ENCODE data around the gene KLF13. TPM values are rescaled to one million over a fixed set of nuclear protein-coding genes. Genes with fewer than 3 reads are reported as not detected.

KLF13 gene
- total and polyA plus RNA-seq, 11 donors: 22.4 to 74.0 (median 56.4) TPM

GRCh38 chr15:31409171-31409570, 82.5 kb downstream of the KLF13 start:
- WGBS, 4 donors: 82 to 97% (median 94%) methylated on average over 2 of the region's 2 CpGs
- H3K36me3 ChIP-seq: no peaks in the 10 kb centered on the region
- no peaks in the 10 kb centered on the region for H3K4me1 ChIP-seq
- TF ChIP-seq POLR2A (IDR thresholded peaks at IDR 0.05): no peak
- TF ChIP-seq, protein P1, sequence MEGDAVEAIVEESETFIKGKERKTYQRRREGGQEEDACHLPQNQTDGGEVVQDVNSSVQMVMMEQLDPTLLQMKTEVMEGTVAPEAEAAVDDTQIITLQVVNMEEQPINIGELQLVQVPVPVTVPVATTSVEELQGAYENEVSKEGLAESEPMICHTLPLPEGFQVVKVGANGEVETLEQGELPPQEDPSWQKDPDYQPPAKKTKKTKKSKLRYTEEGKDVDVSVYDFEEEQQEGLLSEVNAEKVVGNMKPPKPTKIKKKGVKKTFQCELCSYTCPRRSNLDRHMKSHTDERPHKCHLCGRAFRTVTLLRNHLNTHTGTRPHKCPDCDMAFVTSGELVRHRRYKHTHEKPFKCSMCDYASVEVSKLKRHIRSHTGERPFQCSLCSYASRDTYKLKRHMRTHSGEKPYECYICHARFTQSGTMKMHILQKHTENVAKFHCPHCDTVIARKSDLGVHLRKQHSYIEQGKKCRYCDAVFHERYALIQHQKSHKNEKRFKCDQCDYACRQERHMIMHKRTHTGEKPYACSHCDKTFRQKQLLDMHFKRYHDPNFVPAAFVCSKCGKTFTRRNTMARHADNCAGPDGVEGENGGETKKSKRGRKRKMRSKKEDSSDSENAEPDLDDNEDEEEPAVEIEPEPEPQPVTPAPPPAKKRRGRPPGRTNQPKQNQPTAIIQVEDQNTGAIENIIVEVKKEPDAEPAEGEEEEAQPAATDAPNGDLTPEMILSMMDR (IDR thresholded peaks at IDR 0.05): no peak
- DNase-seq (no peak), ATAC-seq (no peak)
- no peak overlapping the region for H3K27ac ChIP-seq
- no peaks in the 10 kb centered on the region for H3K27me3 ChIP-seq
- H3K4me3 ChIP-seq: no peak overlapping the region
- intact Hi-C loops (cut with DNase I): loop anchor here in 1 of 10 donors (10.0 kb wide), 1 partner anchor 76 kb away; no protein-coding TSS in a partner anchor
- H3K9me3 ChIP-seq: peaks cover 0 to 21% (median 11%) of the 10 kb centered on the region in 12 donors

- 81 to 90% (median 84%) methylated on average over 2 of the region's 2 CpGs for WGBS, 4 donors
- no peaks in the 10 kb centered on the region for H3K27me3 ChIP-seq
- H3K27ac ChIP-seq: no peak overlapping the region
- ATAC-seq (no peak), DNase-seq (no peak)
- TF ChIP-seq, protein P1 (IDR thresholded peaks at IDR 0.05): no peak
- TF ChIP-seq POLR2A (IDR thresholded peaks at IDR 0.05): no peak
- H3K4me3 ChIP-seq: no peak overlapping the region
- intact Hi-C loops (cut with DNase I): no loop called here
- no peaks in the 10 kb centered on the region for H3K36me3 ChIP-seq
- H3K9me3 ChIP-seq: peaks cover 0 to 21% (median 11%) of the 10 kb centered on the region in 12 donors
- H3K4me1 ChIP-seq: no peaks in the 10 kb centered on the region
Observed at GRCh38 chr15:31412824-31413223, 86.2 kb downstream of the KLF13 start.

DNA sequence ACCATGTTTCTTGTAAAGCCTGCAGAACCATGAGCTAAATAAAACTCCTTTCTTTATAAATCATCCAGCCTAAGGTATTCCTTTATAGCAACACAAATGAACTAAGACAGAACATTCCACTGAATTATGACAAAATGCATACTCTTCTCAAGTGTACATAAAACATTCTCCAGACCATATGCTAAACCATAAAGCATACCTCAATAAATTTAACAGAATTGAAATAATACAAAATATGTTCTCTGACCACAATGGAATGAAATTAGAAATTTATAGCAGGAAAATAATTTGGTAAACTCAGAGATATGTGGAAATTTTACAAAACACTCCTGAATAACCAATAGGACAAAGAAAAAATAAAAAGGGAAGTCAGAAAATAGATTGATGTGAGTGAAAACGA, 88.6 kb downstream of the KLF13 start:
- H3K27ac ChIP-seq: no peak overlapping the region
- H3K4me3 ChIP-seq: no peak overlapping the region
- ATAC-seq: no peak
- H3K36me3 ChIP-seq: no peaks in the 10 kb centered on the region
- H3K9me3 ChIP-seq: peaks cover 0 to 18% (median 9%) of the 10 kb centered on the region in 12 donors
- DNase-seq: no peak
- H3K27me3 ChIP-seq: no peaks in the 10 kb centered on the region
- WGBS, 4 donors: 86 to 94% (median 92%) methylated on average over 1 of the region's 1 CpG
- intact Hi-C loops (cut with DNase I): no loop called here
- no peaks in the 10 kb centered on the region for H3K4me1 ChIP-seq
- no peak for TF ChIP-seq POLR2A (IDR thresholded peaks at IDR 0.05)
- TF ChIP-seq, protein P1 (IDR thresholded peaks at IDR 0.05): no peak

DNA sequence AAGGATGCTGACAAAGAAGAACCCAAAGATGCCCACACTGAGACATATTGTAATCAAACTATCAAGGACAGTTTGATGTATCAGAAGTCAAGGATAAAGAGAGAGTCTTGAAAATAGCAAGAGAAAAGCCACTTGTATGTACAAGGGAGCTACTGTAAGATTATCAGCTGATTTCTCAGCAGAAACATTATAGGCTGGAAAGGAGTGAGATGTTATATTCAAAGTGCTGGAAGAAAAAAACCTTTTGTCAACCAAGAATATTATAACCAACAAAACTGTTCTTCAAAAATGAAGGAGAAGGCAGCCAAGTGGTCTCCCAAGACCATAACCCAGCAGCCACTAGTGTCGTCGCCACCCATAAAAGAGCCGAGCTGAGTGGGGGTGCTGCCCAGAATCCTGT, 93.2 kb downstream of the KLF13 start:
- intact Hi-C loops (cut with DNase I): no loop called here
- no peak overlapping the region for H3K4me3 ChIP-seq
- ATAC-seq: no peak
- no peak overlapping the region for H3K27ac ChIP-seq
- H3K36me3 ChIP-seq: no peaks in the 10 kb centered on the region
- peaks cover 0 to 30% (median 11%) of the 10 kb centered on the region in 12 donors for H3K9me3 ChIP-seq
- TF ChIP-seq POLR2A (IDR thresholded peaks at IDR 0.05): no peak
- TF ChIP-seq, protein P1 (IDR thresholded peaks at IDR 0.05): no peak
- no peaks in the 10 kb centered on the region for H3K27me3 ChIP-seq
- WGBS, 4 donors: 94 to 97% (median 96%) methylated on average over 3 of the region's 3 CpGs
- H3K4me1 ChIP-seq: no peaks in the 10 kb centered on the region
- no peak for DNase-seq
